Natural killer cell treated with Interleukin-12 subunit alpha and Interleukin-12 subunit beta and Interleukin-15 and Interleukin-18, amount 100 ng/mL, for 72 hours (primary cell): ENCODE data around the gene USP24. TPM values are rescaled to one million over a fixed set of nuclear protein-coding genes. Genes with fewer than 3 reads are reported as not detected.
A peak's percentile ranks its signal among the peaks of the same experiment; 100 is the strongest.
"Not testable (repeated sequence)": the region's sequence is repeated elsewhere in the genome, so short reads cannot be mapped to it uniquely, and the experiment has no call there.

ENCODE experiments used
- ATAC-seq, 2 donors: fragments of 150-1000 bp; cut with Tn5 transposase in 1 of 2; sonication (Bioruptor Pico), chemical (Tn5 transposase) in 1 of 2; 2 replicates each; pipeline ENCODE4 v1.10.0; 2021
- DNase-seq: peaks from one replicate; pipeline ENCODE4 v3.0.0; 2022; ENCODE audit warnings: low spot score
- H3K27ac Mint-ChIP-seq, 2 donors: 1 replicate in 1 of 2; 2 replicates in 1 of 2; pipeline ENCODE4 v1.8.0; 2022; ENCODE audit warnings: mixed read lengths in 2 of 2, mild to moderate bottlenecking in 1 of 2, moderate library complexity in 1 of 2
- H3K27me3 Mint-ChIP-seq, 2 donors: 1 replicate in 1 of 2; 2 replicates in 1 of 2; pipeline ENCODE4 v1.8.0; 2022; ENCODE audit warnings: mixed read lengths in 2 of 2
- H3K36me3 Mint-ChIP-seq: one replicate; pipeline ENCODE4 v1.8.0; 2022; ENCODE audit warnings: mixed read lengths
- H3K4me1 Mint-ChIP-seq, 2 donors: 1 replicate in 1 of 2; 2 replicates in 1 of 2; pipeline ENCODE4 v1.8.0; 2022; ENCODE audit warnings: low read depth in 2 of 2, mixed read lengths in 2 of 2, mild to moderate bottlenecking in 1 of 2
- H3K4me3 Mint-ChIP-seq: one replicate; pipeline ENCODE4 v1.8.0; 2022; ENCODE audit warnings: mixed read lengths
- H3K9me3 Mint-ChIP-seq: 2 replicates; pipeline ENCODE4 v1.8.0; 2022; ENCODE audit warnings: mixed read lengths
- total RNA-seq, 2 donors: library from RNA; stranded (reverse); gene quantifications; one replicate each; pipeline ENCODE4 v1.2.3, GENCODE V29; 2022

USP24 gene
- total RNA-seq, 2 donors from 2014 or later = 66.8 to 83.1 TPM

DNA sequence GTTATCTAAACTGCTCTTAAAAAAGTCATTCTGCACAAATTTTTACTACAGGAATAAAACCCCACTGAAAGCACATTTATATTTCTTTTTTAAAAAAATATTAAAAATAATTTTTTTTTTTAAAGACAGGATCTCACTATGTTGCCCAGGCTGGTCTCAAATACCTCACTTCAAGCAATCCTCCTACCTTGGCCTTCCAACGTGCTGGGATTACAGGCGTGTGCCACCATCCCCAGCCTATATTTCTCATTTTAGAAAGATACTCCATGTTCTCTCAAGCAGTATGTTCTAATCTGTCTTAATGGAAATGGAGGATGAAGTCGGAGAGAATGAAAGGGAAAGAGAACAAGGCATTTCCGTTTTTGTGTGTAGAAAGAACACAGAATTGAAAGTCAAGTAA lies 17.1 kb downstream of the USP24 start:
- H3K9me3 Mint-ChIP-seq = no peaks in the 10 kb centered on the region
- H3K36me3 Mint-ChIP-seq = peaks cover 10% of the 10 kb centered on the region
- H3K27me3 Mint-ChIP-seq = no peaks in the 10 kb centered on the region
- H3K4me3 Mint-ChIP-seq = no peak overlapping the region
- DNase-seq (no peak), ATAC-seq (no peak)
- H3K27ac Mint-ChIP-seq = peak overlapping the region; percentile 74 to 92
- H3K4me1 Mint-ChIP-seq = peaks cover 70 to 81% of the 10 kb centered on the region in 2 donors

DNA sequence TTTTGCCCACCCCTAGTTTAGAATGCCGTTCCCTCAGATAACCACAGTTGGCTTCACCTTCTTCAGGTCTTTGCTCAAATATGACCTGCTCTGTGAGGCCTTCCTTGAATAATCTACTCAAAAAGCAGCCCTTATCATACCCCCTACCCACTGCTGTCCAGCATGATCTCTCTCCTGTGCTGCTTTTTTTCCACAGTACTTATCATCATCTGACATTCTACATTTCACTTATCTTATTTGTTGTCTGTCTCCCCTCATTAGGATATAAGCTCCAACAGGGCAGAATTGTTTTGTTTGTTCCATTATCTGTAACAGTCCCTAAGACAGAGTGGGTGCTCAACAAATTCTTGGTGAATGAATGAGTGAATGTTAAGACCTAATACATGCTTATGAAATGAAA lies 18.1 kb downstream of the USP24 start:
- H3K27ac Mint-ChIP-seq = peak overlapping the region; percentile 74 to 92
- peaks cover 65 to 78% of the 10 kb centered on the region in 2 donors for H3K4me1 Mint-ChIP-seq
- H3K4me3 Mint-ChIP-seq = peak overlapping the region; percentile 14
- no peaks in the 10 kb centered on the region for H3K27me3 Mint-ChIP-seq
- peaks cover 10% of the 10 kb centered on the region for H3K36me3 Mint-ChIP-seq
- DNase-seq (no peak), ATAC-seq (no peak)
- H3K9me3 Mint-ChIP-seq = no peaks in the 10 kb centered on the region

DNA sequence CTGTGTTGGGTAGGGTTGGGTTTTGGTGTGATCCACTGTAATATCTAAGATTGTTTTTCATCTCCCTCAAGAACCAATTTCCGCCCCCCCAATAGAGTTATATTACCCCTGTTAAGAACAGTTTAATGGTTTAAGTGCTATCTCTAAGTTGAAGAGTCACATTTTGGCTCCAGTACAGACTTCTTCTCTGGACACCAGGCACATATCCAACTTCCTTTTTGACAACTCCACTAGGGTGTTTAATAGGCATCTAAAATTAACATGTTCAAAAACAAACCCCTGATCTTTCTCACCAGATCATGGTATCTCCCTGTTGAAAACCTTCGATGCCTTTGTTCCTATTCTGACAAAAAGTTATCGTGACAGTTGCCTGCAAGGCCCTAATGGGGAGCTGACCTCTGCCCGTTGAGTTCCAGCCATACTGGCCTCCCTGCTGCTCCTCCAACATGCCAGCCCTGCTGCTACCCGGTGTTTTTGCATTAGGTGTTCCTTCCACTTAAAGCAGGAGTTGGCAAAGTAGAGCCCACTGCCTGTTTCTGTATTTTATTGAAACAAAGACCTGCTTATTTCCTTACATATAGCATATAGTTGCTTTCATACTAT lies 18.6 kb downstream of the USP24 start:
- ATAC-seq (no peak), DNase-seq (no peak)
- peak overlapping the region; percentile 74 to 92 for H3K27ac Mint-ChIP-seq
- H3K36me3 Mint-ChIP-seq = peaks cover 10% of the 10 kb centered on the region
- no peaks in the 10 kb centered on the region for H3K27me3 Mint-ChIP-seq
- no peaks in the 10 kb centered on the region for H3K9me3 Mint-ChIP-seq
- H3K4me1 Mint-ChIP-seq = peaks cover 61 to 78% of the 10 kb centered on the region in 2 donors
- peak overlapping the region; percentile 77 for H3K4me3 Mint-ChIP-seq

DNA sequence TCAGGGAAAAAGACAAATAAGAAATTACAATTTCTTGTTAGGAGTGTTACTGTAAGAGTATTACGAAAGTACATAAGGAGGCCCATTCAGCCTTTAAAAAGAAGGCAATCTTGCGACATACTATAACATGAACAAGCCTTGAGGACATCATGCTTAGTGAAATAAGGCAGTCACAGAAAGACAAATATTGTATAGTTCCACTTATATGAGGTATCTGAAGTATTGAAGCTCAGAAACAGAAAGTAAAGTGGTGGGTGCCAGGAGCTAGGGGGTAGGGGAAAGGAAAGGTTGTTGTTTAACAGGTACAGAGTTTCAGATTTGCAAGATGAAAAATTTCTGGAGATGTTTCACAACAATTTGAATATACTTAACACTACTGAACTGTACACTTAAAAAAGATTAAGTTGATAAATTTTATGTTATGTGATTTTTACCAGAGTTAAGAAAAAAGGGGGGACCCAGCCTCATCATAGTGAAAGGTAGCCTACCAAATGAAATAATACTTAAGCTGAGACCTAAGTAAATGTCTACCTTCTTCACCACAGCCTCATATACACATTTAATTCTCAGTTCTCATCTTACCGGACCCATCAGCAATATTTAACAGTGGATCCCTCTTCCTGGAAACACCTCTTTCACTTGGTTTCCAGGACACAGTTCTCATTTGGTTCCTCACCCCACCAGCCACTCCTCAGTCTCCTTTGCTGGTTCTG lies 19.5 kb downstream of the USP24 start:
- peaks cover 10% of the 10 kb centered on the region for H3K36me3 Mint-ChIP-seq
- H3K27me3 Mint-ChIP-seq = no peaks in the 10 kb centered on the region
- peaks cover 54 to 70% of the 10 kb centered on the region in 2 donors for H3K4me1 Mint-ChIP-seq
- ATAC-seq = peak; percentile 62 to 84
- peak overlapping the region; percentile 77 for H3K4me3 Mint-ChIP-seq
- no peak for DNase-seq
- H3K9me3 Mint-ChIP-seq = no peaks in the 10 kb centered on the region
- H3K27ac Mint-ChIP-seq = peak overlapping the region; percentile 74 to 92

DNA sequence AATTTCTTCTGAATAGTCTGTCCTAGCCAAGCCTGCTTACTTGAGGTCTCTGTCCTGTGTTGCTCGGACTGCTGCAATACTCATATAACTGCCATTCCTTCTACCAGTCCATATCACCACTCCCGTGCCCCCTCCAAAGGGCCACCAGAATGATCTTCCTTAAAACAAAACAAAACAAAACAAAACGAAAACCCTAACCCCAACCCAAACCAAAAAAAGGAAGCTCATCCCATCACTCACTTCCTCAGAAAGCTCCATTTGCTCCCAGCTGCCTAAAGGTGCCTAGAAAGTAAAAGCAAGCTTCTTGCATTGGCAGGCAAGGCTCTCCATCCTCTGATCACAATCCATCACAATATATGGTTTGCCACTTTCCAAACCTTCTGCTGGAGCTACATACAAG lies 20.3 kb downstream of the USP24 start:
- Mint-ChIP-seq H3K27ac (peak overlapping the region; percentile 74 to 92), H3K36me3 (peaks cover 10% of the 10 kb centered on the region), H3K9me3 (no peaks in the 10 kb centered on the region), H3K4me3 (peak overlapping the region; percentile 77), H3K27me3 (no peaks in the 10 kb centered on the region), H3K4me1 (peaks cover 52 to 66% of the 10 kb centered on the region in 2 donors)
- ATAC-seq (peak in 1 of 2 donors; percentile 8), DNase-seq (no peak)

DNA sequence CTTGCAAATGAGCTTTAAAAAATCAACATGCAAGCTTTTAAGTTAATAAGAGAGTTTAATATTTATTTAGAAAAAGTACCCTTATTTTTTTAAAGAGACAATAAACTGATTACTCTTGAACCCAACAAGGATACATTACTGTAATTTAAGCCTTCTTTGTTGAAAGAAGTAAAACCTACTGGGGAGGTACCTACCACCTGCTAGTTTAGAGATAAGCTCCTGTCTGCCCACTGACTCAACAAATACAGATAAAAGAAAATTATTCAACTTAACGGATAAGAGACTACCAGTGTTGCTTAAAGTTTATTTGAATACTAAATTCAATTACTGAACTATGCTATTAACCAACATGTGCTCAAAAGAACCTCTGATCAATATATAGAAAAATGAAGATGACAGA lies 23.1 kb downstream of the USP24 start:
- Mint-ChIP-seq H3K27ac (peak overlapping the region; percentile 29 to 63), H3K4me3 (no peak overlapping the region), H3K36me3 (peaks cover 6% of the 10 kb centered on the region), H3K9me3 (no peaks in the 10 kb centered on the region), H3K4me1 (peaks cover 51 to 61% of the 10 kb centered on the region in 2 donors), H3K27me3 (no peaks in the 10 kb centered on the region)
- DNase-seq = no peak
- no peak for ATAC-seq

DNA sequence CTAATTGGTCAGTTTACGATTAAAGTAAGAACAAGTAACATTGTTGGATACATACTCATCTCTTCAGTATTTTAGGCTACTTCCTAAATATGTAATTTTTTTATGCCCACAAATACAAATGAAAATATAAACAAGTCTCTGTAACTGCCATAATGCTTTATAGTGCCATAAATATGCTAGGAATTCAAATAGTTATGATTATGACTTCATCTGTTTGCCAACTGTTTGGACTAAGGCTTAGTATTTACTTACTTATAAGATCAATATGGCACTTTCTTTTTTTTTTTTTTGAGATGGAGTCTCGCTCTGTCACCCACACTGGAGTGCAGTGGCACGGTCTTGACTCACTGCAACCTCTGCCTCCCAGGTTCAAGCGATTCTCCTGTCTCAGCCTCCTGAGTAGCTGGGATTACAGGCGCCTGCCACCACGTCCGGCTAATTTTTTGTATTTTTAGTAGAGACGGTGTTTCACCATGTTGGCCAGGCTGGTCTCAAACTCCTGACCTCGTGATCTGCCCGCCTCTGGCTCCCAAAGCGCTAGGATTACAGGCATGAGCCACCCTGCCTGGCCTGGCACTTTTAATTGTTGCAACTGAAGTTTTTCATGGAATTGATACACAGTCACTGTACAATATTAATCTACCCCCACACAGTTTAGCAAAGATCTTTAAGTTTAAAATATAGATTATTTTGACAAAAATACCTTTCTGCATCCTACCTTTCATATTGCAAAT lies 23.8 kb downstream of the USP24 start:
- ATAC-seq = not testable (repeated sequence)
- peak overlapping the region; percentile 29 to 63 for H3K27ac Mint-ChIP-seq

DNA sequence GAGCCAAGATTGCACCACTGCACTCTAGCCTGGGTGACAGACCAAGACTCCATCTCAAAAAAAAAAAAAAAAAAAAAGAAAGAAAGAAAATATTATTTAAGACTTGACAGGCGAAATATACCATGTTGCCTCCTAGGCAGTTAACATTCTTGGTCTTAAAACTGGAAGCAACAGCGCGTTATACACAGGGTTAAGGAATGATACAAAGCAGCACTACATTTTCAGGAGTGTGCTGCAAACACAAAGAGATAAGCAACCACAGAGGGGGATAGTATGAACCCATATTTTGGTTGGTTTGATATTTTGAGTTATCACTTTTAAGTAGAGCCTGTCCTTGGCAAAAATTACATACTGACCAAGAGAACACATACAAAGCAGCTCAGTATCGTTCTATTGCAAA lies 25.1 kb downstream of the USP24 start:
- no peaks in the 10 kb centered on the region for H3K27me3 Mint-ChIP-seq
- ATAC-seq (no peak), DNase-seq (no peak)
- H3K9me3 Mint-ChIP-seq = peaks cover 2% of the 10 kb centered on the region
- H3K27ac Mint-ChIP-seq = no peak overlapping the region
- peaks cover 13% of the 10 kb centered on the region for H3K36me3 Mint-ChIP-seq
- H3K4me3 Mint-ChIP-seq = no peak overlapping the region
- H3K4me1 Mint-ChIP-seq = peaks cover 50 to 61% of the 10 kb centered on the region in 2 donors

More for the DNA sequence above, 23.8 kb downstream of the USP24 start:
- not testable (repeated sequence) for H3K9me3 Mint-ChIP-seq, DNase-seq, H3K27me3 Mint-ChIP-seq, H3K4me3 Mint-ChIP-seq, H3K36me3 Mint-ChIP-seq
- H3K4me1 Mint-ChIP-seq = peaks cover 52 to 61% of the 10 kb centered on the region in 2 donors

DNA sequence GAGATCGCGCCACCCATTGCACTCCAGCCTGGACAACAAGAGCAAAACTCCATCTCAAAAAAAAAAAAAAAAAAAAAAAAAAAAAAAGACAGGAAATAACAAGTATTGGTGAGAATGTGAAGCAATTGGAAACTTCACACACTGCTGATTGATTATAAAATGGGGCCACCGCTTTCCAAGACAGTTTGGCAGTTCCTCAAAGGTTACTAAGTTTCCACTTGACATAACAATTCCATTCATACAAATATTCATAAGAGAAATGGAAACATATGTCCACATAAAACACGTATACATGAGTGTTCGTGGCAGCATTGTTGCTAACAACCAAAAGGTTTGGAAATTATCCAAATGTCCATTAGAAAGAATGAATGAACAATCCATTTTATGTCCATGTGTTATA lies 26.3 kb downstream of the USP24 start:
- DNase-seq (no peak), ATAC-seq (peak; percentile 57 to 76)
- Mint-ChIP-seq H3K9me3 (peaks cover 8% of the 10 kb centered on the region), H3K27me3 (no peaks in the 10 kb centered on the region), H3K27ac (peak overlapping the region; percentile 74 to 87), H3K4me1 (peaks cover 46 to 57% of the 10 kb centered on the region in 2 donors), H3K4me3 (peak overlapping the region; percentile 62), H3K36me3 (peaks cover 20% of the 10 kb centered on the region)

DNA sequence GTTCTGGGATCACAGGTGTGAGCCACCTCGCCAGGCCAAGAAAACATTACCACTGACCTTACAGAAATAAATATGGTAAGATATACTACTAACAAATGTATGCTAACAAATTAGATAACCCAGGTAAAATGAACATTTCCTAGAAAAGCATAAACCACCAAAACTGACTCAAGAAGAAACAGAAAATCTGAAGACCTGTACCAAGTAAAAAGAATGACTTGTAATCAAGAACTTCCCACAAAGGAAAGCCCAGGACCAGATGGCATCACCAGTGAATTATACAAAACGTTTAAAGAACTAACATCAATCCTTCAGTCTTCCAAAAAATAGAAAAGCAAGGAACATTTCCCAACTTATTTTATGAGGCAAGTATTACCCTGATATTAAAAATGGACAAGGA lies 29.3 kb downstream of the USP24 start:
- peak overlapping the region; percentile 27 for H3K4me3 Mint-ChIP-seq
- DNase-seq (no peak), ATAC-seq (no peak)
- H3K9me3 Mint-ChIP-seq = peaks cover 8% of the 10 kb centered on the region
- peaks cover 26% of the 10 kb centered on the region for H3K36me3 Mint-ChIP-seq
- peak overlapping the region; percentile 48 to 76 for H3K27ac Mint-ChIP-seq
- H3K27me3 Mint-ChIP-seq = no peaks in the 10 kb centered on the region
- H3K4me1 Mint-ChIP-seq = peaks cover 49 to 60% of the 10 kb centered on the region in 2 donors

DNA sequence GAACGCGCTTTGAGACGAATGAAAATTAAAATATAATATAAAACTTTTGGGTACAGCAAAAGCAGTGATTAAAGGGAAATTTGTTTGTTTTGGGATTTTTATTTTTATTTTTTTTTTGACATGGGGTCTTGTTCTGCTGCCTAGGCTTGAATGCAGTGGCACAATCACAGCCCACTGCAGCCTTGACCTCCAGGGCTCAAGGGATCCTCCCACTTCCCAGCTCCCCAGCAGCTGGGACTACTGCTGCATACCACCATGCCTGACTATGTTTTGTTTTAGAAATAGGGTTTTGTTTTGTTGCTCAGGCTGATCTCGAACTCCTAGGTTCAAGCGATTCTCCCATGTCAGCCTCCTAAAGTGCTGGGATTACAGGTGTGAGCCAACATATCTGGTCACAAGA lies 30.3 kb downstream of the USP24 start:
- ATAC-seq (no peak), DNase-seq (no peak)
- H3K27ac Mint-ChIP-seq = peak overlapping the region in 1 of 2 donors; percentile 48
- peaks cover 26% of the 10 kb centered on the region for H3K36me3 Mint-ChIP-seq
- peaks cover 58 to 69% of the 10 kb centered on the region in 2 donors for H3K4me1 Mint-ChIP-seq
- no peak overlapping the region for H3K4me3 Mint-ChIP-seq
- peaks cover 9% of the 10 kb centered on the region for H3K9me3 Mint-ChIP-seq
- H3K27me3 Mint-ChIP-seq = no peaks in the 10 kb centered on the region

DNA sequence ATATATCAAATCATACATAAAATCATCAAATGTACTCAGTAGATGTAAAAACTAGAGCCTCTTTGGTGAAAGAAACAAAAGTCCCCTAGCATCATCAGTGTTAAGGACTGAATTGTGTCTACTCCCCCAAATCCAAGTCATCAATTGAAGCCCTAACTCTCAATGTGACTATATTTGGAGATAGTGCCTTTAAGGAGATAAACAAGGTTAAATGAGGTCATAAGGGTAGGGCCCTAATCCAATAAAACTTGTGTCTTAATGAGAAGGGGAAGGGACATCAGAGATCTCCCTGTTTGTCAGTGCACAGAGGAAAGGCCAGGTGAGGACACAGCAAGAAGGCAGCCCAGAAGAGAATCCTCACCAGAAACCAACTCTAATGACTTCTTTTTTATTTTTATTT lies 33.5 kb downstream of the USP24 start:
- Mint-ChIP-seq H3K36me3 (peaks cover 26% of the 10 kb centered on the region), H3K9me3 (peaks cover 11% of the 10 kb centered on the region), H3K4me3 (no peak overlapping the region), H3K27ac (no peak overlapping the region), H3K27me3 (no peaks in the 10 kb centered on the region), H3K4me1 (peaks cover 54 to 62% of the 10 kb centered on the region in 2 donors)
- DNase-seq (no peak), ATAC-seq (no peak)

DNA sequence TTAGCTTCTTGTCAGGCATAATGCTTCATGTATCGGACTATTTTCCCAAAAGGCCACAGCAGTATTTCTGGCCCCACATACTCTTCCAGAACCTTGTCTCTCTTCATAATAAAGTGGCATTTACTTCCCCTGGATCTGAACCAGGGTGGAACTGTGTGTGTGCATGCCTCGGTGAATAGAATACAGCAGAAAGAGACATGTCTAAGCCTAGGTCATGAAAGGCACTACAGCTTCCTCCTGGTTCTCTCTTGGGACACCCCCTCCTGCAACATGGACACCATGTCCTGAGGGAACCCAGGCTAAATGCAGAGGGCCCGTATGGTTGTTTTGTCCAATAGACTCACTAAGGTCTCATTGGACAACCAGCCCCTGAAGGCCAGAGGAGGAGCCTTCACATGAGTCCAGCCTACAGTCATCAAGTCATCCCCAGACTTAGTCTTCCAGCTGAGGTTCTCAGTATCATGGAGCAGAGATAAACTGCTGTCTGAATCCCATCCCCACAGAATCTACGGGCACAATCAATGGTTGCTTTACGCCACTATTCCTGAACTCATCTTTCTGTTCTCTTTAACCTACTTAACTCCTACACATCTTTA lies 35.0 kb downstream of the USP24 start:
- H3K4me1 Mint-ChIP-seq = peaks cover 41 to 48% of the 10 kb centered on the region in 2 donors
- no peaks in the 10 kb centered on the region for H3K27me3 Mint-ChIP-seq
- DNase-seq (no peak), ATAC-seq (no peak)
- H3K9me3 Mint-ChIP-seq = peaks cover 10% of the 10 kb centered on the region
- peak overlapping the region; percentile 2 to 24 for H3K27ac Mint-ChIP-seq
- peaks cover 18% of the 10 kb centered on the region for H3K36me3 Mint-ChIP-seq
- no peak overlapping the region for H3K4me3 Mint-ChIP-seq
